ENCODE results near the gene APCDD1L. TPM values are rescaled to one million over a fixed set of nuclear protein-coding genes. Genes with fewer than 3 reads are reported as not detected.
"Not testable (repeated sequence)": the region's sequence is repeated elsewhere in the genome, so short reads cannot be mapped to it uniquely, and the experiment has no call there.

The APCDD1L gene
- polyA plus RNA-seq, 4 donors, result 0.10 to 0.46 TPM; not detected in 2

- Histone ChIP-seq H3K4me3 (ENCODE audit: low read depth in 1 of 3, low read length in 3 of 3) (no peak overlapping the region), H3K36me3 (ENCODE audit: control insufficient read depth in 3 of 3, insufficient read depth in 2 of 3, low read depth in 1 of 3, low read length in 3 of 3) (peaks cover 0 to 10% (median 0%) of the 10 kb centered on the region in 3 donors), H3K4me1 (ENCODE audit: control insufficient read depth in 3 of 3, insufficient read depth in 2 of 3, low read depth in 1 of 3, low read length in 2 of 3) (peaks cover 4 to 14% (median 9%) of the 10 kb centered on the region in 3 donors), H3K27me3 (ENCODE audit: control insufficient read depth in 3 of 3, insufficient read depth in 3 of 3, low read length in 3 of 3) (no peaks in the 10 kb centered on the region), H3K27ac (ENCODE audit: low read depth in 1 of 3, low read length in 2 of 3) (no peak overlapping the region), H3K9me3 (ENCODE audit: control insufficient read depth in 2 of 2, insufficient read depth in 1 of 2, low read depth in 1 of 2, low read length in 1 of 2) (no peaks in the 10 kb centered on the region)
- FAIRE-seq, result no peak
- WGBS, 3 donors, result 48 to 80% (median 67%) methylated on average over 3 of the region's 3 CpGs
- no peak for DNase-seq
These were observed 82.8 kb downstream of the APCDD1L start for GRCh38 chr20:58432186-58432954.

- peaks cover 4 to 12% (median 9%) of the 10 kb centered on the region in 3 donors for H3K4me1 ChIP-seq (ENCODE audit: control insufficient read depth in 3 of 3, insufficient read depth in 2 of 3, low read depth in 1 of 3, low read length in 2 of 3)
- H3K9me3 ChIP-seq (ENCODE audit: control insufficient read depth in 2 of 2, insufficient read depth in 1 of 2, low read depth in 1 of 2, low read length in 1 of 2), result no peaks in the 10 kb centered on the region
- peaks cover 0 to 10% (median 0%) of the 10 kb centered on the region in 3 donors for H3K36me3 ChIP-seq (ENCODE audit: control insufficient read depth in 3 of 3, insufficient read depth in 2 of 3, low read depth in 1 of 3, low read length in 3 of 3)
- no peak for FAIRE-seq
- WGBS, 3 donors, result 94 to 100% (median 97%) methylated on average over 2 of the region's 2 CpGs
- DNase-seq, result no peak
- no peak overlapping the region for H3K4me3 ChIP-seq (ENCODE audit: low read depth in 1 of 3, low read length in 3 of 3)
- no peaks in the 10 kb centered on the region for H3K27me3 ChIP-seq (ENCODE audit: control insufficient read depth in 3 of 3, insufficient read depth in 3 of 3, low read length in 3 of 3)
- H3K27ac ChIP-seq (ENCODE audit: low read depth in 1 of 3, low read length in 2 of 3), result no peak overlapping the region
These were observed 84.1 kb downstream of the APCDD1L start for GRCh38 chr20:58431134-58431533.

GRCh38 chr20:58429303-58429702 is 85.9 kb downstream of the APCDD1L start:
- Histone ChIP-seq H3K4me1 (ENCODE audit: control insufficient read depth in 3 of 3, insufficient read depth in 2 of 3, low read depth in 1 of 3, low read length in 2 of 3) (peaks cover 4 to 12% (median 7%) of the 10 kb centered on the region in 3 donors), H3K27ac (ENCODE audit: low read depth in 1 of 3, low read length in 2 of 3) (no peak overlapping the region), H3K36me3 (ENCODE audit: control insufficient read depth in 3 of 3, insufficient read depth in 2 of 3, low read depth in 1 of 3, low read length in 3 of 3) (peaks cover 0 to 14% (median 5%) of the 10 kb centered on the region in 3 donors), H3K4me3 (ENCODE audit: low read depth in 1 of 3, low read length in 3 of 3) (no peak overlapping the region), H3K9me3 (ENCODE audit: control insufficient read depth in 2 of 2, insufficient read depth in 1 of 2, low read depth in 1 of 2, low read length in 1 of 2) (no peaks in the 10 kb centered on the region), H3K27me3 (ENCODE audit: control insufficient read depth in 3 of 3, insufficient read depth in 3 of 3, low read length in 3 of 3) (no peaks in the 10 kb centered on the region)
- 90 to 97% (median 91%) methylated on average over 7 of the region's 7 CpGs for WGBS, 3 donors
- FAIRE-seq, result no peak
- no peak for DNase-seq

- H3K9me3 ChIP-seq (ENCODE audit: control insufficient read depth in 2 of 2, insufficient read depth in 1 of 2, low read depth in 1 of 2, low read length in 1 of 2), result no peaks in the 10 kb centered on the region
- no peak overlapping the region for H3K4me3 ChIP-seq (ENCODE audit: low read depth in 1 of 3, low read length in 3 of 3)
- DNase-seq (no peak), FAIRE-seq (no peak)
- peaks cover 2 to 9% (median 7%) of the 10 kb centered on the region in 3 donors for H3K4me1 ChIP-seq (ENCODE audit: control insufficient read depth in 3 of 3, insufficient read depth in 2 of 3, low read depth in 1 of 3, low read length in 2 of 3)
- H3K36me3 ChIP-seq (ENCODE audit: control insufficient read depth in 3 of 3, insufficient read depth in 2 of 3, low read depth in 1 of 3, low read length in 3 of 3), result peaks cover 0 to 16% (median 5%) of the 10 kb centered on the region in 3 donors
- H3K27ac ChIP-seq (ENCODE audit: low read depth in 1 of 3, low read length in 2 of 3), result no peak overlapping the region
- no peaks in the 10 kb centered on the region for H3K27me3 ChIP-seq (ENCODE audit: control insufficient read depth in 3 of 3, insufficient read depth in 3 of 3, low read length in 3 of 3)
- 97 to 99% (median 99%) methylated on average over 2 of the region's 2 CpGs for WGBS, 3 donors
These were observed 86.8 kb downstream of the APCDD1L start for GRCh38 chr20:58428364-58428763.

GRCh38 chr20:58427571-58427970 is 87.6 kb downstream of the APCDD1L start:
- not testable (repeated sequence) for FAIRE-seq; H3K9me3 ChIP-seq (ENCODE audit: control insufficient read depth in 2 of 2, insufficient read depth in 1 of 2, low read depth in 1 of 2, low read length in 1 of 2); H3K4me1 ChIP-seq (ENCODE audit: control insufficient read depth in 3 of 3, insufficient read depth in 2 of 3, low read depth in 1 of 3, low read length in 2 of 3); DNase-seq; H3K27me3 ChIP-seq (ENCODE audit: control insufficient read depth in 3 of 3, insufficient read depth in 3 of 3, low read length in 3 of 3); H3K27ac ChIP-seq (ENCODE audit: low read depth in 1 of 3, low read length in 2 of 3); H3K4me3 ChIP-seq (ENCODE audit: low read depth in 1 of 3, low read length in 3 of 3)
- H3K36me3 ChIP-seq (ENCODE audit: control insufficient read depth in 3 of 3, insufficient read depth in 2 of 3, low read depth in 1 of 3, low read length in 3 of 3), result peaks cover 0 to 16% (median 5%) of the 10 kb centered on the region in 3 donors
- WGBS, 3 donors, result 96 to 97% (median 96%) methylated on average over 3 of the region's 3 CpGs

GRCh38 chr20:58424218-58424969 is 90.8 kb downstream of the APCDD1L start:
- DNase-seq, result no peak
- H3K4me3 ChIP-seq (ENCODE audit: low read depth in 1 of 3, low read length in 3 of 3), result no peak overlapping the region
- no peak overlapping the region for H3K27ac ChIP-seq (ENCODE audit: low read depth in 1 of 3, low read length in 2 of 3)
- peaks cover 0 to 4% (median 0%) of the 10 kb centered on the region in 3 donors for H3K4me1 ChIP-seq (ENCODE audit: control insufficient read depth in 3 of 3, insufficient read depth in 2 of 3, low read depth in 1 of 3, low read length in 2 of 3)
- H3K9me3 ChIP-seq (ENCODE audit: control insufficient read depth in 2 of 2, insufficient read depth in 1 of 2, low read depth in 1 of 2, low read length in 1 of 2), result no peaks in the 10 kb centered on the region
- H3K36me3 ChIP-seq (ENCODE audit: control insufficient read depth in 3 of 3, insufficient read depth in 2 of 3, low read depth in 1 of 3, low read length in 3 of 3), result peaks cover 3 to 22% (median 13%) of the 10 kb centered on the region in 3 donors
- no peaks in the 10 kb centered on the region for H3K27me3 ChIP-seq (ENCODE audit: control insufficient read depth in 3 of 3, insufficient read depth in 3 of 3, low read length in 3 of 3)
- 86% methylated on average over 6 of the region's 6 CpGs for WGBS, 3 donors
- no peak for FAIRE-seq

- H3K27me3 ChIP-seq (ENCODE audit: control insufficient read depth in 3 of 3, insufficient read depth in 3 of 3, low read length in 3 of 3), result no peaks in the 10 kb centered on the region
- no peak overlapping the region for H3K27ac ChIP-seq (ENCODE audit: low read depth in 1 of 3, low read length in 2 of 3)
- H3K9me3 ChIP-seq (ENCODE audit: control insufficient read depth in 2 of 2, insufficient read depth in 1 of 2, low read depth in 1 of 2, low read length in 1 of 2), result no peaks in the 10 kb centered on the region
- DNase-seq, result no peak
- no peak for FAIRE-seq
- peaks cover 0 to 8% (median 3%) of the 10 kb centered on the region in 3 donors for H3K4me1 ChIP-seq (ENCODE audit: control insufficient read depth in 3 of 3, insufficient read depth in 2 of 3, low read depth in 1 of 3, low read length in 2 of 3)
- no peak overlapping the region for H3K4me3 ChIP-seq (ENCODE audit: low read depth in 1 of 3, low read length in 3 of 3)
- 50 to 64% (median 58%) methylated on average over 1 of the region's 1 CpG for WGBS, 3 donors
- H3K36me3 ChIP-seq (ENCODE audit: control insufficient read depth in 3 of 3, insufficient read depth in 2 of 3, low read depth in 1 of 3, low read length in 3 of 3), result peaks cover 8 to 25% (median 16%) of the 10 kb centered on the region in 3 donors
These were observed 93.7 kb downstream of the APCDD1L start for GRCh38 chr20:58421497-58421850.

- Histone ChIP-seq H3K4me3 (ENCODE audit: low read depth in 1 of 3, low read length in 3 of 3) (no peak overlapping the region), H3K27me3 (ENCODE audit: control insufficient read depth in 3 of 3, insufficient read depth in 3 of 3, low read length in 3 of 3) (no peaks in the 10 kb centered on the region), H3K36me3 (ENCODE audit: control insufficient read depth in 3 of 3, insufficient read depth in 2 of 3, low read depth in 1 of 3, low read length in 3 of 3) (peaks cover 8 to 19% (median 16%) of the 10 kb centered on the region in 3 donors), H3K9me3 (ENCODE audit: control insufficient read depth in 2 of 2, insufficient read depth in 1 of 2, low read depth in 1 of 2, low read length in 1 of 2) (no peaks in the 10 kb centered on the region), H3K4me1 (ENCODE audit: control insufficient read depth in 3 of 3, insufficient read depth in 2 of 3, low read depth in 1 of 3, low read length in 2 of 3) (peaks cover 0 to 8% (median 3%) of the 10 kb centered on the region in 3 donors), H3K27ac (ENCODE audit: low read depth in 1 of 3, low read length in 2 of 3) (no peak overlapping the region)
- 91 to 93% (median 91%) methylated on average over 5 of the region's 5 CpGs for WGBS, 3 donors
- no peak for FAIRE-seq
- DNase-seq, result no peak
These were observed 94.3 kb downstream of the APCDD1L start for GRCh38 chr20:58420798-58421496.
